HG03565 (cell line): ENCODE measurements around the gene SLC17A3.

Experiments used
- ATAC-seq: cut with Tn5 transposase; IDR thresholded peaks from one replicate; pipeline ENCODE4 v1.9.1; 2021; ENCODE audit warnings: mild to moderate bottlenecking, moderate library complexity; ENCODE audit not compliant: unreplicated experiment

The SLC17A3 gene, protein sequence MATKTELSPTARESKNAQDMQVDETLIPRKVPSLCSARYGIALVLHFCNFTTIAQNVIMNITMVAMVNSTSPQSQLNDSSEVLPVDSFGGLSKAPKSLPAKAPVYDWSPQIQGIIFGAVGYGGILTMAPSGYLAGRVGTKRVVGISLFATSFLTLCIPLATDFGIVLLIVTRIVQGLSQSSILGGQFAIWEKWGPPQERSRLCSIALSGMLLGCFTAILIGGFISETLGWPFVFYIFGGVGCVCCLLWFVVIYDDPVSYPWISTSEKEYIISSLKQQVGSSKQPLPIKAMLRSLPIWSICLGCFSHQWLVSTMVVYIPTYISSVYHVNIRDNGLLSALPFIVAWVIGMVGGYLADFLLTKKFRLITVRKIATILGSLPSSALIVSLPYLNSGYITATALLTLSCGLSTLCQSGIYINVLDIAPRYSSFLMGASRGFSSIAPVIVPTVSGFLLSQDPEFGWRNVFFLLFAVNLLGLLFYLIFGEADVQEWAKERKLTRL

DNA sequence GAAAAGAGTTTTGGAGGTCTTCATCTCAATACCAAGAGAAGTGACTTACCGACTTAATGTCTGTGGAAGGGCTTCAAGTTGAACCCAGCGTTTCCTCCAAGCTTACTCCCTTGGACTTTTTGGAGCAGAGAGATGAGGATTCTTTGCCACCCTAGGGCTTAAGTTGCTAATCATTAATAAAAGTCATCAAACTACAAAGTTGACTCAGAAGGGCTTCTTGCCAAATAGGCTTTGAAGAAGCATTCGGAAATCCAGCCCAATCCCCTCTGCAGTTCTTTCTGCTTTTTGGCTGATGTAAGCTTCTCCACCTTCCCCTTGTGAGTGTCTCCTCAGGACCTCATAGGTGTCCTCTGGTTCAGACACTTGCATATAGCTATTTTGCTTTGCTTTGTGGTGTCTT is at the start of gene SLC17A3:
TSS of gene SLC17A3 (minus strand) at position 126 of the 400 bp plus-strand sequence. CDS start 5,856 bp downstream, outside the sequence.
- ATAC-seq = no peak

GRCh38 chr6:25922301-25922700 is 48.3 kb upstream of the SLC17A3 start:
- ATAC-seq = no peak

DNA sequence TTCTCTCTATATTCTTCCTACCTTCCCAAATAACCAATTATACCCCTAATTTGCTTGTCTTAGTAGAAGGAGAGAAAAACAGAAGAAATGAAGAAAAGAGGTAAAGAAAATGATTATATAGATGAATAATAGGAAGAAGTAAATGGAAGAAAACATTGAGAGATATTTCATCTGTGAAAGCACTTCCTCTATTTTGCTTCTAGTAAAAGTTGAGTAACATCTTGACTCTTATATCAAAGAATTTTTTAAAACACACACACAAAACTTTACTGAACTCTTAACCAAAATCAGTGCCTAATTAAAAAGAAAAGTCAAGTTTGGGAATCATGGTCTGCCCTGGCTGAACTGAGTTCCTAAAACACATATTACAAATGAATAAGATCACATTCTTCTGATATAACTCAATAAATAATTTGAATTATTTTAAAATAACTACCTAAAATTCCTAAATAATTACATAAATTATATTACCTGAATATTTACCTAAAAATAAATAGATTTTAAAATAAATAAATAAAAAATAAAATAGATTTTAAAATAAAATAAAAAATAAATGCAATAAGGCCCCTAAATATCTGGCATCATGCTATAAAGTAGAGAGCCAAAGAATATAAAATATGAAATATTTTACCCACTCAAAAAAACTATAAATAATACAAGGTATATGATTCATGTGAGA is 47.6 kb upstream of the SLC17A3 start:
- ATAC-seq = no peak

- ATAC-seq = no peak
Measured at GRCh38 chr6:25919657-25920056, 45.6 kb upstream of the SLC17A3 start.

GRCh38 chr6:25918083-25918683 is 44.1 kb upstream of the SLC17A3 start:
- ATAC-seq = no peak

DNA sequence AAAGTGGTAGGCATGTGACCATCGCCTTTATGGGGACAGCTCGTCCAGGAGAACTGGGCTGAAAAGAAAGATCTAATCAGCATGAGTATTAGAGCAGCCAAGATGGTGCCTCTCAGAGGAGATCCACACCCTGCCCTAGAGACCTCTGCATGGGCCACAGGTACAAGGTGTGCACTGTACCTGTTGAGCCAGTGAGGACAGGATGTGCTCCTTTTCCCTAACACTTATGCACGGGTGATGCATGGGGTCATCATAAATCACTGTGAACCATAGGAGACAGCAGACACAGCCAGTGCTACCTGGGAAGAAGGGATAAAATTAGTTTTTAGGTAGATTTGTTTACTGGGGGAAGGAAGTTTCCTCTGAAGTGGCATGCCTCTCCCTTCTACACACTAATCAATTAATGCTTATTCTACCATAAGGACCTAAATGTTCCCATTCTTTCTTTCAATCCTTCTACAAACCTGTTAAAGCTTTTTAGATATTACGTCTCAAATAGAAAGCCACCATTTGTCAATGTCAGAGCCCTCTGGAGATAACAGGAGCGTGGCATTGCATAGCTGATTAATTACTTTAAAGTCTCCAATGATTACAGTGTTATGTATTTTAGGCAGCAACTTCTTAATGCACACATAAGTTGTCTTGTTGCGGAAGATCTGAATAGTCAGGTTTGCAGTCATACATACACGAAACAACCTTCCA is 42.9 kb upstream of the SLC17A3 start:
- no peak for ATAC-seq

DNA sequence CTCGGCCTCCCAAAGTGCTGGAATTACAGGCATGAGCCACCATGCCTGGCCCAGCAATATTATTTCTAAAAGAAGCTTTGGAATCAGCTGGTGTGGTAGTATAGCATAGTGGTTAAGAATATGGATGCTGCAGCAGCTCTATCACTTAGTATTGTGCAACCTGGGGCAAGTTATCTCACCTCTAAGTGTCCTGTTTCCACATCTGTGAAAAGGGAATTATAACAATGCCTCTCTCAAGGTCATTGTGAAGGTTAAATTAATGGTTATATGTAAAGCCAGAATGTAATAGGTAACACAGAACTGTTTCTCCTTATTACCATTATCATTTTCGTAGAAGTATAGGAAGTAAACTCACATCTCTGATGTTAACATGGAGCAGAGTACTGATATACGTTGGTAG is 42.3 kb upstream of the SLC17A3 start:
- no peak for ATAC-seq

GRCh38 chr6:25913741-25914140 is 39.7 kb upstream of the SLC17A3 start:
- ATAC-seq = no peak

DNA sequence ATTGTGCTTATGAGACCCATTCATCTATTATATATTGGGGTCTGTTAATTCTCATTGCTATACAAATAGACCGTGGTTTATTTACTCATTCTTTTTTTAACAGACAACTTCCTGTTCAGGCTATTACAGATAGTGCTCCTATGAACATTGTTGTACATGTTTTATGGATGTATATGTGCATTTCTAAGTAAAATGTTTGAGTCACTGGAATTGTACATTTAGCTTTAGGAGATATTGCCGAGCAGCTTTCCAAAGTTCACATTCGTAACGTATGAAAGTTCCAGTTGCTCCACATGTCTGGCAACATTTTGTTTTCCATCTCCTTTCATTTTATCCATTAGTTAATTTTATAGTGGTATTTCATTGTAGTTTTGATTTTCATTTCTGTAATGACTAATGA is 37.3 kb upstream of the SLC17A3 start:
- no peak for ATAC-seq

GRCh38 chr6:25907475-25908014 is 33.5 kb upstream of the SLC17A3 start:
- ATAC-seq = no peak

GRCh38 chr6:25903467-25904099 is 29.5 kb upstream of the SLC17A3 start:
- ATAC-seq = no peak

DNA sequence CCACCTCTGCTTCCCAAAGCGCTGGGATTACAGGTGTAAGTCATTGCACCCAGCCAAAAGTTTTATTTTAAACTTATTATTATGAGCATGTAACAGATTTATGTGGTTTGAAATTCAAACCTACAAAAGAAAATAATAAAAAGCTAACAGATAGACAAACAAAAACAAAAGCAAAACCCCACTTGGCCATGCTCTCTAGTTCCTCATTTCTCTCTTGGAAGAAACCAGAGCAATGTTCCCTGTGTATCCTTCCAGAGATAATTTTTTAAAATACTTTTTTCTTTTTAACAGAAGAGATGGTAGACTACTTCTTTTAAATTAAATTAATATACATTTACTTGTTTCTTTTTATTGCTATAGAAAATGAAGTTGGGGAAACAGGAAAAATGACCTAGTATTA is 28.0 kb upstream of the SLC17A3 start:
- ATAC-seq = no peak

DNA sequence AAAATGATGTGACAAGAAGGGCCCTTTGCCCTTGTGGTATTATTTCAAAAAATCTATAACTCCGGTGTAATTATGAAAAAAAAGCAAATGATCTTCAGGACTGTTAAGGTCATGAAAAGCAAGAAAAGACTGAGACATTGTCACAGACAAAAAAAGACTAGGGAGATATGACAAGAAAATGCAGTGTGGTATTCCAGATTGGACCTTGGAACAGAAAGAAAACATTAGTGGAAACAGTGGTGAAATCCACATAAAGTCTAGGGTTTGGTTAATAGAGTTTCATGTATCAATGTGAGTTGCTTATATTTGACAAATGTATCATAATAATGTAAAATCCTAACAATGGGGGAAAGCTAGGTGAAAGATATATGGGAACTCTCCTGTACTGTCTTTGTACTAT is 26.8 kb upstream of the SLC17A3 start:
- no peak for ATAC-seq

DNA sequence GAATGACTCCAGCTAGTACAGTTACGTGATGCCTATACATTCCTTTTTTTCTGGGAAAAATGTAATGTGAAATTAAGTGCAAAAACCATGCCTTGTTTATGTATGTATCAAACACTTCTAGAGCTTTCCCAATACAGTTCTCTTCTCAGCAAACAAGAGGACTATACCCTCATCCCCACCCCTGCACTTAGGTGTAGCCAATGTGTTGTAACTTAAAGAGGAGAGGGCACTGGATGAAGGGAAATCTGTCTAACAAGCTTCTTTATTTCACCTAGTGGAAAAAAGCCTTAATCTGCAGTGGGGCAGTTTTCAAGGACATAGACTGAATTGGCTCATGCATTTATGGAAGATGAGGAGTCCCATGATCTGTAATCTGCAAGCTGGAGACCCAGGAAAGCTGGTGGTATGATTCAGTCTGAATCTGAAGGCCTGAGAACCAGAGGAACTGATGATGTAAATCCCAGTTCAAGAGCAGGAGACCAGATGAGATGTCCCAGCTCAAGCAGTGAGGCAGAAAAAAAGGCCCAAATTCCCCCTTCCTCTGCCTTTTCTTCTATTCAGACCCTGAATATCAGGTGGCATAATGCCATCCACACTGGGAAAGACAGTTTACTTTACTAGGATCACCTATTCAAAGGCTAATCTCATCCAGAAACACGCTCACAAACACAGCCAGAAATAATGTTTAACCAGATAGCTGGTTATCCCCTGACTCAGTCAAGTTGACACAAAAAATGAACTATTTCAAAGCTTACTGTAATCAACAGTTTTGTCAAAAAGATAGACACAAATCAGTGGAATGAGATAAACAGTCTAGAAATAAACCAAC is 25.8 kb upstream of the SLC17A3 start:
- ATAC-seq = no peak

GRCh38 chr6:25899123-25899522 is 25.1 kb upstream of the SLC17A3 start:
- ATAC-seq = no peak

DNA sequence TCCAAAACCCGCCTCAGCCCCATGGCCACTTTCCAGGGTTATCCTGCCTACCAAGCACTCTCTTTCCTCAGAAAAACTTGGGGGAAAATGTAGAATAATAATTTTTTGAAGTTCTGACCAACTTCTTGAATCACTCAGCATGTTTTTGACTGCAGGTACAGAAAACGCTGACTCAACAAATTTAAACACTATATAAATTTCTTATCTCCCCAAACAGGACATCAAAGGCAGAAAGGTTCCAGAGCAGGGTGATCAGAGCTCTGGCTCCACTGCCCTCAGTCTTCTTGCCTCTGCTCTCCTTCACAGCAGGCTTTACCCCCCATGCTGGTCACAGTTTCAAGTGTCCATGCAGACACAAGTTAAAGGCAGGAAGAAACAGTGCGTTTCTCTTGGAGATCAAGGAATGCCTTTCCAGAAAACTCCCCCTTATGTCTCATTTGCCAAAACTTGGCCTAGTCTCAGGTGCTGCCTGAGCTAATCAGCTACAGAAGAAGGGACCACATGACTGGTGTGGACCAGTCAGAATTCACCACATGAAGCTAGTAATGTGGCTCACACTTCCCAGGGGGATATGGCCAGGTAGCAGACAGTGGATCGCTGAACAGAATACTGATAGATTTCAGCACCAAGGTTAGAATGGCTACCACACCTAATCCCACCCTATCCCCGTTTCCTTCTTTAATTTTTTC is 24.4 kb upstream of the SLC17A3 start:
- no peak for ATAC-seq

DNA sequence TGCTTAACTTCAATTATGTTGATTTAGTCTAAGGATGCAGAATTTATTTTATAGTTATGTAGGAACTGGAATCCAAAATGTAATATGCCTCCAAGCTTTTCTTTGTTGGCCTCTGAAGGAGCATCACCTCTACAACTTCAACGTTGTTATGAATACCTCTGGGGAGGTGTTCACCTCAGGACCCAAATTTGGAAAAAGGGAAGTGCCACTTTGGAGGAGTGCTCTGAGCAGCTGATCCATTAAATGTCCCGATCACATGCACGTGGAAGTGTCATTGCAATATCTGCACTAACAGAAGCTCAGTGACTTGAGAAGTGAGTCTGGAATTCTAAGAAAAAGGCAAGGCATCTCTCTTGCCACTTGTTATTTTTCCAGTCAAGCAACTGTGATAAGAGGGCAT is 22.2 kb upstream of the SLC17A3 start:
- ATAC-seq = no peak

GRCh38 chr6:25895771-25896170 is 21.7 kb upstream of the SLC17A3 start:
- no peak for ATAC-seq

GRCh38 chr6:25893778-25894177 is 19.7 kb upstream of the SLC17A3 start:
- no peak for ATAC-seq
